ENCODE data around the gene DQX1.

- no peak for TF ChIP-seq EZH2 (IDR thresholded peaks at IDR 0.05; ENCODE audit: low read depth, low read length, severe bottlenecking)
- no peak for TF ChIP-seq CTCF (IDR thresholded peaks at IDR 0.05; ENCODE audit: control extremely low read depth in 1 of 3, insufficient read depth in 1 of 3, low read depth in 1 of 3, low read length in 3 of 3)
- no peak for TF ChIP-seq KDM5A (IDR thresholded peaks at IDR 0.05; ENCODE audit: low read length)
- TF ChIP-seq EP300 (IDR thresholded peaks at IDR 0.05; ENCODE audit: borderline replicate concordance in 1 of 2, low read depth in 2 of 2, low read length in 2 of 2): no peak
- no peak for TF ChIP-seq POLR2AphosphoS5 (IDR thresholded peaks at IDR 0.05; ENCODE audit: low read depth, low read length)
- no peak for TF ChIP-seq HDAC2 (IDR thresholded peaks at IDR 0.05; ENCODE audit: borderline replicate concordance in 1 of 2, low read depth in 2 of 2, low read length in 2 of 2)
- no peak for TF ChIP-seq FOSL1 (IDR thresholded peaks at IDR 0.05; ENCODE audit: insufficient read depth, low read depth, low read length)
- TF ChIP-seq USF2 (IDR thresholded peaks at IDR 0.05; ENCODE audit: low read length): no peak
- TF ChIP-seq POLR2A (IDR thresholded peaks at IDR 0.05; ENCODE audit: control extremely low read depth in 1 of 2, low read depth in 2 of 2, low read length in 2 of 2): no peak
- TF ChIP-seq EGR1 (IDR thresholded peaks at IDR 0.05; ENCODE audit: borderline replicate concordance, low read depth, low read length): no peak
- no peak for TF ChIP-seq RFX5 (IDR thresholded peaks at IDR 0.05; ENCODE audit: borderline replicate concordance, low read depth, low read length)
- no peak for TF ChIP-seq CEBPB (IDR thresholded peaks at IDR 0.05; ENCODE audit: low read depth, low read length)
- TF ChIP-seq JUN (IDR thresholded peaks at IDR 0.05; ENCODE audit: low read depth, low read length): no peak
- TF ChIP-seq TAF1 (IDR thresholded peaks at IDR 0.05; ENCODE audit: low read depth, low read length): no peak
Observed at GRCh38 chr2:74522516-74522915, 3.5 kb downstream of the DQX1 start.
